ENCODE data around the gene MIDN.

- no peak for TF ChIP-seq POLR2AphosphoS5 (IDR thresholded peaks at IDR 0.05; ENCODE audit: low read depth, low read length)
- TF ChIP-seq CTCF (IDR thresholded peaks at IDR 0.05), result no peak
Observed at GRCh38 chr19:1206864-1207450, 41.4 kb upstream of the MIDN start.

All from Panc1 (cell line).